ENCODE results near the gene SMAD3. TPM values are rescaled to one million over a fixed set of nuclear protein-coding genes. Genes with fewer than 3 reads are reported as not detected.

The SMAD3 gene
- total and polyA plus RNA-seq, 7 donors, result 2.9 to 47.6 (median 29.3) TPM

- Histone ChIP-seq H3K27ac (peak overlapping the region; percentile 39), H3K9me3 (no peaks in the 10 kb centered on the region), H3K4me3 (no peak overlapping the region), H3K27me3 (ENCODE audit: insufficient read depth in 3 of 3, low read length in 2 of 3) (no peaks in the 10 kb centered on the region), H3K36me3 (ENCODE audit: insufficient read depth in 1 of 2, low read depth in 1 of 2) (peaks cover 0 to 15% of the 10 kb centered on the region in 2 donors), H3K4me1 (peaks cover 87% of the 10 kb centered on the region)
- TF ChIP-seq CTCF (IDR thresholded peaks at IDR 0.05), result no peak
- no peak for ATAC-seq
- intact Hi-C loops (cut with DNase I), result no loop called here
- WGBS, 3 donors, result 50 to 72% (median 56%) methylated on average over 4 of the region's 4 CpGs
- DNase-seq, result no peak
Observed at GRCh38 chr15:67161881-67162280, 96.5 kb downstream of the SMAD3 start.

- Histone ChIP-seq H3K4me3 (no peak overlapping the region), H3K27me3 (ENCODE audit: insufficient read depth in 3 of 3, low read length in 2 of 3) (no peaks in the 10 kb centered on the region), H3K36me3 (ENCODE audit: insufficient read depth in 1 of 2, low read depth in 1 of 2) (peaks cover 0 to 18% of the 10 kb centered on the region in 2 donors), H3K4me1 (peaks cover 89% of the 10 kb centered on the region), H3K27ac (peak overlapping the region; percentile 88), H3K9me3 (no peaks in the 10 kb centered on the region)
- no peak for TF ChIP-seq CTCF (IDR thresholded peaks at IDR 0.05)
- 96 to 99% (median 98%) methylated on average over 6 of the region's 6 CpGs for whole genome bisulfite sequencing, 3 donors
- intact Hi-C loops (cut with DNase I), result no loop called here
- no peak for ATAC-seq
- no peak for DNase-seq
Observed at GRCh38 chr15:67163180-67163579, 97.8 kb downstream of the SMAD3 start.

GRCh38 chr15:67164401-67164791, 99.0 kb downstream of the SMAD3 start:
- no peak for DNase-seq
- WGBS, 3 donors, result 63 to 74% (median 64%) methylated on average over 5 of the region's 5 CpGs

GRCh38 chr15:67164811-67165253, 99.4 kb downstream of the SMAD3 start:
- Histone ChIP-seq H3K27ac (peak overlapping the region; percentile 88), H3K4me1 (peaks cover 88% of the 10 kb centered on the region)

More at GRCh38 chr15:67164401-67164791, 99.0 kb downstream of the SMAD3 start:
- Histone ChIP-seq H3K36me3 (ENCODE audit: insufficient read depth in 1 of 2, low read depth in 1 of 2) (peaks cover 0 to 18% of the 10 kb centered on the region in 2 donors), H3K4me1 (peaks cover 88% of the 10 kb centered on the region), H3K27ac (peak overlapping the region; percentile 88), H3K4me3 (no peak overlapping the region), H3K9me3 (no peaks in the 10 kb centered on the region), H3K27me3 (ENCODE audit: insufficient read depth in 3 of 3, low read length in 2 of 3) (no peaks in the 10 kb centered on the region)
- intact Hi-C loops (cut with DNase I), result no loop called here
- no peak for ATAC-seq
- no peak for TF ChIP-seq CTCF (IDR thresholded peaks at IDR 0.05)

More at GRCh38 chr15:67164811-67165253, 99.4 kb downstream of the SMAD3 start:
- intact Hi-C loops (cut with DNase I), result loop anchor here (5.0 kb wide), 2 partner anchors 38 to 83 kb away; no protein-coding TSS in a partner anchor
- no peaks in the 10 kb centered on the region for H3K27me3 ChIP-seq (ENCODE audit: insufficient read depth in 3 of 3, low read length in 2 of 3)
- no peaks in the 10 kb centered on the region for H3K9me3 ChIP-seq
- H3K36me3 ChIP-seq (ENCODE audit: insufficient read depth in 1 of 2, low read depth in 1 of 2), result peaks cover 0 to 18% of the 10 kb centered on the region in 2 donors
- DNase-seq, result no peak
- ATAC-seq, result no peak
- no peak overlapping the region for H3K4me3 ChIP-seq
- TF ChIP-seq CTCF (IDR thresholded peaks at IDR 0.05), result no peak
- WGBS, 3 donors, result 77 to 83% (median 80%) methylated on average over 17 of the region's 17 CpGs
